Breast epithelium (tissue), 4 donors: Measurements from ENCODE around the gene KLHDC4. TPM values are rescaled to one million over a fixed set of nuclear protein-coding genes. Genes with fewer than 3 reads are reported as not detected.

Experiments
- DNase-seq, 2 donors: peaks; one replicate each; pipeline ENCODE4 v3.0.0-alpha.2; 2019; ENCODE audit warnings: low spot score in 2 of 2
- H3K27ac ChIP-seq, 2 donors: fragments of 200-600 bp; sonication (generic) in 1 of 2; one replicate each; pipeline ENCODE4 v1.5.1; 2016 to 2019; ENCODE audit warnings: mild to moderate bottlenecking in 1 of 2
- H3K27me3 ChIP-seq, 2 donors: fragments of 200-600 bp; sonication (generic) in 1 of 2; one replicate each; pipeline versions ENCODE4 v1.5.1 to v1.6.0; 2017 to 2019; ENCODE audit warnings: control low read depth in 1 of 2, mild to moderate bottlenecking in 1 of 2
- H3K36me3 ChIP-seq: fragments of 200-600 bp; one replicate; pipeline ENCODE4 v1.5.1; 2019
- H3K4me1 ChIP-seq, 2 donors: fragments of 200-600 bp; sonication (generic); one replicate each; pipeline ENCODE4 v1.5.1; 2016 to 2019; ENCODE audit warnings: control low read depth in 1 of 2
- H3K4me3 ChIP-seq, 3 donors: fragments of 200-600 bp; sonication (generic); 1 replicate in 2 of 3; 2 replicates in 1 of 3; pipeline ENCODE4 v1.5.1; 2016 to 2019; ENCODE audit warnings: mild to moderate bottlenecking in 3 of 3, moderate library complexity in 2 of 3
- H3K9me3 ChIP-seq, 2 donors: fragments of 200-600 bp; sonication (generic) in 1 of 2; one replicate each; pipeline ENCODE4 v1.5.1; 2016 to 2019; ENCODE audit warnings: control low read depth in 1 of 2
- CTCF ChIP-seq, 3 donors: fragments of 450-650 bp; IDR thresholded peaks; one replicate each; pipeline ENCODE4 v1.5.1; 2016 to 2017; ENCODE audit warnings: antibody characterized with exemption in 3 of 3, mild to moderate bottlenecking in 3 of 3, moderate library complexity in 3 of 3
- POLR2A ChIP-seq: fragments of 450-650 bp; IDR thresholded peaks from one replicate; pipeline ENCODE4 v1.6.1; 2016; ENCODE audit warnings: antibody characterized with exemption, mild to moderate bottlenecking, moderate library complexity
- POLR2AphosphoS5 ChIP-seq, 3 donors: sonication (generic); formaldehyde crosslinking; IDR thresholded peaks; one replicate each; pipeline ENCODE4 v1.6.1; 2017; ENCODE audit warnings: antibody characterized with exemption in 3 of 3
- intact Hi-C: fragments of 100-400 bp; cut with DNase I; formaldehyde crosslinking; loops from one replicate; pipeline ENCODE4 v1.15.1; 2023; ENCODE audit warnings: low total_unique reads
- total RNA-seq, 3 donors: library from RNA; depleted of rRNA; stranded (reverse); fragments of >200 nt; gene quantifications; one replicate each; pipeline ENCODE4 v1.1.0, GENCODE V29; 2016

KLHDC4 gene
- total RNA-seq, 3 donors from 2014 or later = 25.9 to 35.6 (median 32.4) TPM

- Histone ChIP-seq H3K4me3 (no peak overlapping the region), H3K4me1 (no peaks in the 10 kb centered on the region), H3K27me3 (peaks cover 3 to 81% of the 10 kb centered on the region in 2 donors), H3K27ac (no peak overlapping the region), H3K36me3 (no peaks in the 10 kb centered on the region), H3K9me3 (no peaks in the 10 kb centered on the region)
- intact Hi-C loops = loop anchor here (5.0 kb wide), 1 partner anchor 1793 kb away; no protein-coding TSS in a partner anchor
- DNase-seq = no peak
- no peak for TF ChIP-seq POLR2AphosphoS5 (IDR thresholded peaks at IDR 0.05)
- no peak for TF ChIP-seq POLR2A
- no peak for TF ChIP-seq CTCF (IDR thresholded peaks at IDR 0.05)
Observed at GRCh38 chr16:87685405-87685755, 80.4 kb downstream of the KLHDC4 start.

GRCh38 chr16:87684711-87685404, 80.9 kb downstream of the KLHDC4 start:
- peaks cover 3 to 81% of the 10 kb centered on the region in 2 donors for H3K27me3 ChIP-seq

GRCh38 chr16:87684106-87684677, 81.6 kb downstream of the KLHDC4 start:
- no peak overlapping the region for H3K4me3 ChIP-seq
- no peaks in the 10 kb centered on the region for H3K9me3 ChIP-seq
- no peak overlapping the region for H3K27ac ChIP-seq
- no peaks in the 10 kb centered on the region for H3K36me3 ChIP-seq
- no peaks in the 10 kb centered on the region for H3K4me1 ChIP-seq
- intact Hi-C loops = no loop called here
- TF ChIP-seq POLR2AphosphoS5 (IDR thresholded peaks at IDR 0.05) (no peak), CTCF (IDR thresholded peaks at IDR 0.05) (no peak), POLR2A (no peak)
- no peak for DNase-seq
- peaks cover 3 to 77% of the 10 kb centered on the region in 2 donors for H3K27me3 ChIP-seq

More at GRCh38 chr16:87684711-87685404, 80.9 kb downstream of the KLHDC4 start:
- DNase-seq = no peak
- Histone ChIP-seq H3K4me3 (no peak overlapping the region), H3K27ac (no peak overlapping the region), H3K4me1 (no peaks in the 10 kb centered on the region), H3K9me3 (no peaks in the 10 kb centered on the region), H3K36me3 (no peaks in the 10 kb centered on the region)
- TF ChIP-seq CTCF (IDR thresholded peaks at IDR 0.05) (no peak), POLR2A (no peak), POLR2AphosphoS5 (IDR thresholded peaks at IDR 0.05) (no peak)
- intact Hi-C loops = loop anchor here (5.0 kb wide), 1 partner anchor 1793 kb away; no protein-coding TSS in a partner anchor

- TF ChIP-seq POLR2A = no peak
- TF ChIP-seq POLR2AphosphoS5 (IDR thresholded peaks at IDR 0.05) = no peak
- TF ChIP-seq CTCF (IDR thresholded peaks at IDR 0.05) = no peak
- H3K4me1 ChIP-seq = no peaks in the 10 kb centered on the region
- peaks cover 3 to 70% of the 10 kb centered on the region in 2 donors for H3K27me3 ChIP-seq
- H3K9me3 ChIP-seq = no peaks in the 10 kb centered on the region
- no peak for DNase-seq
- no peak overlapping the region for H3K4me3 ChIP-seq
- intact Hi-C loops = loop anchor here (2.0 kb wide), 1 partner anchor 68 kb away; no protein-coding TSS in a partner anchor
- no peak overlapping the region for H3K27ac ChIP-seq
- no peaks in the 10 kb centered on the region for H3K36me3 ChIP-seq
Observed at GRCh38 chr16:87682852-87683399, 82.9 kb downstream of the KLHDC4 start.
